Mesendoderm (in vitro differentiated cells): ENCODE data around the gene DUOX2.
"Not testable (repeated sequence)": the region's sequence is repeated elsewhere in the genome, so short reads cannot be mapped to it uniquely, and the experiment has no call there.

Experiments
- DNase-seq: peaks from one replicate; pipeline ENCODE4 v3.0.0; 2013
- H2AK5ac ChIP-seq: 2 replicates; pipeline ENCODE4 v1.6.1; 2013; ENCODE audit warnings: low read length, inconsistent platforms
- H2BK120ac ChIP-seq: 2 replicates; pipeline ENCODE4 v1.6.1; 2013; ENCODE audit warnings: low read depth, mild to moderate bottlenecking, low read length, moderate library complexity, mixed read lengths
- H2BK15ac ChIP-seq: replicated peaks from 2 replicates; pipeline ENCODE4 v1.6.1; 2013; ENCODE audit warnings: low read depth, mild to moderate bottlenecking, moderate library complexity
- H2BK5ac ChIP-seq: 2 replicates; pipeline ENCODE4 v1.6.1; 2013; ENCODE audit warnings: low read length, inconsistent platforms
- H3K18ac ChIP-seq: 2 replicates; pipeline ENCODE4 v1.6.1; 2013; ENCODE audit warnings: mild to moderate bottlenecking, low read length, mixed read lengths
- H3K23ac ChIP-seq: one replicate; pipeline ENCODE4 v1.6.1; 2013; ENCODE audit warnings: low read length
- H3K27ac ChIP-seq: 2 replicates; pipeline ENCODE4 v1.5.1; 2013; ENCODE audit warnings: low read depth, mild to moderate bottlenecking, inconsistent platforms, low read length, moderate library complexity
- H3K27me3 ChIP-seq: 2 replicates; pipeline ENCODE4 v1.6.1; 2013; ENCODE audit warnings: low read length, control low read depth, mild to moderate bottlenecking, inconsistent platforms; ENCODE audit not compliant: insufficient read depth, poor library complexity
- H3K36me3 ChIP-seq: 2 replicates; pipeline ENCODE4 v1.6.1; 2013; ENCODE audit warnings: low read length, inconsistent platforms; ENCODE audit not compliant: control insufficient read depth, insufficient read depth
- H3K4ac ChIP-seq: one replicate; pipeline ENCODE4 v1.6.1; 2013; ENCODE audit warnings: low read depth, mild to moderate bottlenecking, low read length, moderate library complexity
- H3K4me1 ChIP-seq: 2 replicates; pipeline ENCODE4 v1.6.1; 2013; ENCODE audit warnings: low read depth, low read length, inconsistent platforms; ENCODE audit not compliant: control insufficient read depth
- H3K4me2 ChIP-seq: 2 replicates; pipeline ENCODE4 v1.6.1; 2013; ENCODE audit warnings: low read length
- H3K4me3 ChIP-seq: 2 replicates; pipeline ENCODE4 v1.5.1; 2013; ENCODE audit warnings: mild to moderate bottlenecking, low read length
- H3K56ac ChIP-seq: one replicate; pipeline ENCODE4 v1.6.1; 2013; ENCODE audit warnings: low read length
- H3K79me1 ChIP-seq: 2 replicates; pipeline ENCODE4 v1.6.1; 2013; ENCODE audit warnings: low read length, inconsistent platforms
- H3K79me2 ChIP-seq: 2 replicates; pipeline ENCODE4 v1.6.1; 2013; ENCODE audit warnings: mild to moderate bottlenecking, low read length; ENCODE audit not compliant: control insufficient read depth, insufficient read depth
- H3K9ac ChIP-seq: 2 replicates; pipeline ENCODE4 v1.6.1; 2013; ENCODE audit warnings: low read length, inconsistent platforms
- H4K5ac ChIP-seq: one replicate; pipeline ENCODE4 v1.6.1; 2013; ENCODE audit warnings: low read length
- H4K8ac ChIP-seq: one replicate; pipeline ENCODE4 v1.6.1; 2013; ENCODE audit warnings: low read depth, mild to moderate bottlenecking, control low read depth, low read length, moderate library complexity
- WGBS: extraction: QIAGEN DNeasy Blood & Tissue Kit; methylation state at CpG from one replicate; pipeline ENCODE4 v1.1.7; 2013; ENCODE audit warnings: low lambda C conversion rate, missing lambda C conversion rate; ENCODE audit not compliant: insufficient coverage; ENCODE audit errors: extremely low coverage; 5-methylcytosine and 5-hydroxymethylcytosine counted together

Gene DUOX2

GRCh38 chr15:45069942-45070360 lies 44.0 kb downstream of the DUOX2 start:
- H3K79me1 ChIP-seq, H3K4me3 ChIP-seq, H3K36me3 ChIP-seq, DNase-seq, H3K4me2 ChIP-seq, H4K8ac ChIP-seq, H3K27ac ChIP-seq, H3K9ac ChIP-seq, H3K18ac ChIP-seq, H3K56ac ChIP-seq, H2BK5ac ChIP-seq, H3K4ac ChIP-seq, H3K4me1 ChIP-seq, H2BK15ac ChIP-seq, H3K79me2 ChIP-seq, H2BK120ac ChIP-seq, H2AK5ac ChIP-seq, H3K27me3 ChIP-seq, H4K5ac ChIP-seq, H3K23ac ChIP-seq: not testable (repeated sequence)
- WGBS: no CpG with 5 or more reads among the region's 6 CpGs

- H3K18ac ChIP-seq: no peak overlapping the region
- no peak overlapping the region for H3K23ac ChIP-seq
- no peak overlapping the region for H3K27ac ChIP-seq
- H2BK15ac ChIP-seq: no peak overlapping the region
- no peak overlapping the region for H3K56ac ChIP-seq
- no peak overlapping the region for H4K8ac ChIP-seq
- H3K79me1 ChIP-seq: no peaks in the 10 kb centered on the region
- H2BK120ac ChIP-seq: no peak overlapping the region
- H3K79me2 ChIP-seq: no peaks in the 10 kb centered on the region
- H2BK5ac ChIP-seq: no peak overlapping the region
- DNase-seq: no peak
- no peak overlapping the region for H2AK5ac ChIP-seq
- no CpG with 5 or more reads among the region's 4 CpGs for WGBS
- no peak overlapping the region for H3K4ac ChIP-seq
- no peaks in the 10 kb centered on the region for H3K4me1 ChIP-seq
- no peak overlapping the region for H3K4me2 ChIP-seq
- no peaks in the 10 kb centered on the region for H3K27me3 ChIP-seq
- H3K4me3 ChIP-seq: no peak overlapping the region
- no peak overlapping the region for H3K9ac ChIP-seq
- no peak overlapping the region for H4K5ac ChIP-seq
- no peaks in the 10 kb centered on the region for H3K36me3 ChIP-seq
Observed at GRCh38 chr15:45064386-45064785, 49.6 kb downstream of the DUOX2 start.

DNA sequence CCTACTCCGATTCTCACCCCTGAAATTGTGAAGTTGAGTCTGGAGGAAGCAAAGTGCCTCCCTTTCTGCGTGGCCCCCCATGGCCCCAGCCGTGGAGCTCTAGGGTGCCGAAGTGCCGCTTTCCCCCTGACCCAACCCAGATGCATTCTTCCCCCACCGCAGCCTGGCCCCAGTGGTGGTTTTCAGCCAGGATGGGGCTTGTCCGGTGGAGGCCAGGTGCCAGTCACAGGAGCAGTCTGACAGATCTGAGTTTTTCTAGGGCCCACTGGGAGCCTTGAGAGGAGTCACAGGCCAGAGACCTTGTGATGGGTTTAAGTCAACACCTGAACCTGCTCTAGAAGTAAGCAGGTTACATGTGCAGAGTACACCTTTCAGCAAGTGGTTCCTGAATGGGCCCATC lies 51.7 kb downstream of the DUOX2 start:
- not testable (repeated sequence) for H3K4ac ChIP-seq, H3K79me1 ChIP-seq, H3K27ac ChIP-seq, H2BK5ac ChIP-seq, DNase-seq, H3K4me1 ChIP-seq, H3K4me2 ChIP-seq, H3K18ac ChIP-seq, H4K5ac ChIP-seq, H2BK15ac ChIP-seq, H3K36me3 ChIP-seq, H3K56ac ChIP-seq, H3K4me3 ChIP-seq, H2BK120ac ChIP-seq, H3K23ac ChIP-seq, H3K27me3 ChIP-seq, H2AK5ac ChIP-seq, H4K8ac ChIP-seq, H3K9ac ChIP-seq, H3K79me2 ChIP-seq
- WGBS: no CpG with 5 or more reads among the region's 7 CpGs

GRCh38 chr15:45058690-45059675 lies 55.0 kb downstream of the DUOX2 start:
- not testable (repeated sequence) for H2BK120ac ChIP-seq, H4K5ac ChIP-seq, H3K4me3 ChIP-seq, H3K18ac ChIP-seq, H3K27ac ChIP-seq, H2BK15ac ChIP-seq, H3K4me1 ChIP-seq, H2AK5ac ChIP-seq, H3K79me1 ChIP-seq, H3K23ac ChIP-seq, H4K8ac ChIP-seq, H3K27me3 ChIP-seq, H3K56ac ChIP-seq, H3K79me2 ChIP-seq, H3K4ac ChIP-seq, H3K4me2 ChIP-seq, H3K9ac ChIP-seq, DNase-seq, H2BK5ac ChIP-seq, H3K36me3 ChIP-seq
- WGBS: no CpG with 5 or more reads among the region's 3 CpGs

DNA sequence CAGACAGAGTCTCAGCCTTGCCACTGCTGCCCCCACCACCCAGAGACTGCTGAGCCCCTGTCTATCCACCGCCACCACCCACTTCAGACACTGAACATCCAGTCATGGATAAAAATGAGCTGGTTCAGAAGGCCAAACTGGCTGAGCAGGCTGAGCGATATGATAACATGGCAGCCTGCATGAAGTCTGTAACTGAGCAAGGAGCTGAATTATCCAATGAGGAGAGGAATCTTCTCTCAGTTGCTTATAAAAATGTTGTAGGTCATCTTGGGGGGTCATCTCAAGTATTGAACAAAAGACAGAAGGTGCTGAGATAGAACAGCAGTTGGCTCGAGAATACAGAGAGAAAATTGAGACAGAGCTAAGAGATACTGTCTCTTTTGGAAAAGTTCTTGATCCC lies 61.3 kb downstream of the DUOX2 start:
- H3K9ac ChIP-seq, H4K8ac ChIP-seq, H3K36me3 ChIP-seq, H3K4ac ChIP-seq, H3K4me3 ChIP-seq, H3K4me1 ChIP-seq, H2AK5ac ChIP-seq, H3K79me2 ChIP-seq, H4K5ac ChIP-seq, H3K79me1 ChIP-seq, DNase-seq, H3K27ac ChIP-seq, H3K56ac ChIP-seq, H3K27me3 ChIP-seq, H2BK5ac ChIP-seq, H3K18ac ChIP-seq, H2BK120ac ChIP-seq, H3K4me2 ChIP-seq, H3K23ac ChIP-seq, H2BK15ac ChIP-seq: not testable (repeated sequence)
- WGBS: no CpG with 5 or more reads among the region's 3 CpGs
